ENCODE measurements around the gene PRSS36.

DNA sequence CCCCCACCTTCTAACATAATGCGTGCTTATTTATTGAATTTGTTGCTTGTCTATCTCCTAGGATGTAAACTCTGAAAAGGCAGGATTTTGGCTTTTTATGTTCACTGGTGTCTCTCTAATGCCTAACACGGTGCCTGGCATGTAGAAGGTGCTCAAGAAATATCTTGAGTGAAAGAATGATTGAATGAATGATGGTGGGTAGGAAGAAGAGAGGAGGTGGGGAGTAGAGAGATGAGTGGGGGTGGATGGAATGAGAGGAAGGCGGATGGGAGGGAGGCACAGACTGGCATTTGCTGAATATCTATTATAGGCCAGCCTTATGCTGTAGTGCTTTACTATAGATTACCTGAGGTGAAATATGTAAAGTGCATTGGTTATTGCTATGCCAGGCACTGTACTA lies 2.3 kb downstream of the PRSS36 start:
- TF ChIP-seq EP300 (IDR thresholded peaks at IDR 0.05; ENCODE audit: borderline replicate concordance) (no peak), TEAD4 (IDR thresholded peaks at IDR 0.05) (no peak), YY1 (IDR thresholded peaks at IDR 0.05; ENCODE audit: low read depth) (no peak), TAF1 (IDR thresholded peaks at IDR 0.05; ENCODE audit: low read depth) (no peak), ZBTB7A (IDR thresholded peaks at IDR 0.05; ENCODE audit: low read depth) (no peak), CREB1 (IDR thresholded peaks at IDR 0.05; ENCODE audit: low read depth) (no peak), FOXM1 (IDR thresholded peaks at IDR 0.05; ENCODE audit: borderline replicate concordance, low read depth) (no peak), RAD21 (IDR thresholded peaks at IDR 0.05; ENCODE audit: low read depth) (no peak)
- TF ChIP-seq, protein P1, sequence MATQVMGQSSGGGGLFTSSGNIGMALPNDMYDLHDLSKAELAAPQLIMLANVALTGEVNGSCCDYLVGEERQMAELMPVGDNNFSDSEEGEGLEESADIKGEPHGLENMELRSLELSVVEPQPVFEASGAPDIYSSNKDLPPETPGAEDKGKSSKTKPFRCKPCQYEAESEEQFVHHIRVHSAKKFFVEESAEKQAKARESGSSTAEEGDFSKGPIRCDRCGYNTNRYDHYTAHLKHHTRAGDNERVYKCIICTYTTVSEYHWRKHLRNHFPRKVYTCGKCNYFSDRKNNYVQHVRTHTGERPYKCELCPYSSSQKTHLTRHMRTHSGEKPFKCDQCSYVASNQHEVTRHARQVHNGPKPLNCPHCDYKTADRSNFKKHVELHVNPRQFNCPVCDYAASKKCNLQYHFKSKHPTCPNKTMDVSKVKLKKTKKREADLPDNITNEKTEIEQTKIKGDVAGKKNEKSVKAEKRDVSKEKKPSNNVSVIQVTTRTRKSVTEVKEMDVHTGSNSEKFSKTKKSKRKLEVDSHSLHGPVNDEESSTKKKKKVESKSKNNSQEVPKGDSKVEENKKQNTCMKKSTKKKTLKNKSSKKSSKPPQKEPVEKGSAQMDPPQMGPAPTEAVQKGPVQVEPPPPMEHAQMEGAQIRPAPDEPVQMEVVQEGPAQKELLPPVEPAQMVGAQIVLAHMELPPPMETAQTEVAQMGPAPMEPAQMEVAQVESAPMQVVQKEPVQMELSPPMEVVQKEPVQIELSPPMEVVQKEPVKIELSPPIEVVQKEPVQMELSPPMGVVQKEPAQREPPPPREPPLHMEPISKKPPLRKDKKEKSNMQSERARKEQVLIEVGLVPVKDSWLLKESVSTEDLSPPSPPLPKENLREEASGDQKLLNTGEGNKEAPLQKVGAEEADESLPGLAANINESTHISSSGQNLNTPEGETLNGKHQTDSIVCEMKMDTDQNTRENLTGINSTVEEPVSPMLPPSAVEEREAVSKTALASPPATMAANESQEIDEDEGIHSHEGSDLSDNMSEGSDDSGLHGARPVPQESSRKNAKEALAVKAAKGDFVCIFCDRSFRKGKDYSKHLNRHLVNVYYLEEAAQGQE (IDR thresholded peaks at IDR 0.05; ENCODE audit: low read depth), result no peak
- TF ChIP-seq, protein P2, sequence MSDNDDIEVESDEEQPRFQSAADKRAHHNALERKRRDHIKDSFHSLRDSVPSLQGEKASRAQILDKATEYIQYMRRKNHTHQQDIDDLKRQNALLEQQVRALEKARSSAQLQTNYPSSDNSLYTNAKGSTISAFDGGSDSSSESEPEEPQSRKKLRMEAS (IDR thresholded peaks at IDR 0.05), result no peak

All from Ishikawa (cell line).